Natural killer cell (primary cell): ENCODE results near the gene MIA. TPM values are rescaled to one million over a fixed set of nuclear protein-coding genes. Genes with fewer than 3 reads are reported as not detected.
A peak's percentile ranks its signal among the peaks of the same experiment; 100 is the strongest.

Experiments used
- ATAC-seq, 3 donors: fragments of 150-1000 bp in 2 of 3; fragments of 200-7000 bp in 1 of 3; cut with Tn5 transposase; 1 replicate in 1 of 3; 2 replicates in 2 of 3; pipeline ENCODE4 v1.10.0; 2021; ENCODE audit warnings: mild to moderate bottlenecking in 2 of 3, moderate library complexity in 2 of 3
- DNase-seq, 2 donors: peaks; one replicate each; pipeline versions ENCODE4 v3.0.0 to v3.0.0-alpha.2; 2013 to 2021; ENCODE audit warnings: mixed read lengths in 1 of 2
- H3K27ac ChIP-seq: one replicate; pipeline ENCODE4 v1.5.1; 2013; ENCODE audit warnings: mild to moderate bottlenecking, low read length
- H3K27me3 ChIP-seq: one replicate; pipeline ENCODE4 v1.6.1; 2013; ENCODE audit warnings: low read length; ENCODE audit not compliant: control insufficient read depth, insufficient read depth
- H3K36me3 ChIP-seq: one replicate; pipeline ENCODE4 v1.6.1; 2013; ENCODE audit warnings: low read length; ENCODE audit not compliant: control insufficient read depth, insufficient read depth
- H3K4me1 ChIP-seq: one replicate; pipeline ENCODE4 v1.6.1; 2013; ENCODE audit warnings: low read length; ENCODE audit not compliant: control insufficient read depth, insufficient read depth
- H3K4me3 ChIP-seq: one replicate; pipeline ENCODE4 v1.5.1; 2013; ENCODE audit warnings: low read length
- H3K9me3 ChIP-seq: one replicate; pipeline ENCODE4 v1.6.1; 2013; ENCODE audit warnings: low read length; ENCODE audit not compliant: control insufficient read depth, insufficient read depth
- H3K27ac Mint-ChIP-seq, 2 donors: one replicate each; pipeline ENCODE4 v1.8.0; 2022; ENCODE audit warnings: mild to moderate bottlenecking in 2 of 2, mixed read lengths in 2 of 2, moderate library complexity in 1 of 2
- H3K27me3 Mint-ChIP-seq, 2 donors: one replicate each; pipeline ENCODE4 v1.8.0; 2022; ENCODE audit warnings: low read depth in 2 of 2, mixed read lengths in 2 of 2
- H3K36me3 Mint-ChIP-seq: one replicate; pipeline ENCODE4 v1.8.0; 2022; ENCODE audit warnings: mixed read lengths
- H3K4me1 Mint-ChIP-seq, 2 donors: one replicate each; pipeline ENCODE4 v1.8.0; 2022; ENCODE audit warnings: mixed read lengths in 2 of 2
- H3K4me3 Mint-ChIP-seq: one replicate; pipeline ENCODE4 v1.8.0; 2022; ENCODE audit warnings: mild to moderate bottlenecking, moderate library complexity, mixed read lengths
- H3K9me3 Mint-ChIP-seq, 2 donors: one replicate each; pipeline ENCODE4 v1.8.0; 2022; ENCODE audit warnings: mixed read lengths in 2 of 2
- WGBS: methylation state at CpG from one replicate; pipeline ENCODE4 v1.1.7; 2013; ENCODE audit warnings: missing lambda C conversion rate; ENCODE audit not compliant: insufficient coverage; 5-methylcytosine and 5-hydroxymethylcytosine counted together
- intact Hi-C: fragments of 100-400 bp; cut with micrococcal nuclease; formaldehyde crosslinking; loops from one replicate; pipeline ENCODE4 v1.14.2; 2022
- total RNA-seq, 4 donors: library from RNA; stranded (reverse); fragments of 120-200 nt in 1 of 4; gene quantifications; one replicate each; pipeline versions ENCODE4 v1.2.3 to v1.2.4, GENCODE V29; 2013 to 2022
- TF ChIP-seq, protein P1 (sequence below): fragments of 200-600 bp; IDR thresholded peaks from one replicate; pipeline ENCODE4 v1.8.0; 2022; ENCODE audit warnings: antibody characterized with exemption

Gene MIA
- total RNA-seq, 3 donors from 2014 or later (not counting 1 experiment from before 2014, with no cell fraction given) = not detected

DNA sequence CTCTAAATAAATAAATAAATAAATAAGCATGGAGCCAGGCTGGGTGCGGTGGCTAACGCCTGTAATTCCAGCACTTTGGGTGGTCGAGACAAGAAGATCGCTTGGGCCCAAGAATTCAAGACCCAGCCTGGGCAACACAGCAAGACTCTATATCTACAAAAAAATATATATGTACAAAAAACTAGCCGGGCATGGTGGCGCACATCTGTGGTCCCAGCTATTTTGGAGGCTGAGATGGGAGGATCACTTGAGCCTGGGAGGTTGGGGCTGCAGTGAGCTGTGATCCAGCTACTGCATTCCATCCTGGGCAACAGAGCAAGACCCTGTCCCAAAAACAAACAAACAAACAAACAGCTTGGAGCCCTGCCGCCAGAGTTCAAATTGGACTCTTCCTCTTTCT is 27.8 kb upstream of the MIA start:
- no peaks in the 10 kb centered on the region for H3K36me3 ChIP-seq
- H3K9me3 Mint-ChIP-seq = no peaks in the 10 kb centered on the region

DNA sequence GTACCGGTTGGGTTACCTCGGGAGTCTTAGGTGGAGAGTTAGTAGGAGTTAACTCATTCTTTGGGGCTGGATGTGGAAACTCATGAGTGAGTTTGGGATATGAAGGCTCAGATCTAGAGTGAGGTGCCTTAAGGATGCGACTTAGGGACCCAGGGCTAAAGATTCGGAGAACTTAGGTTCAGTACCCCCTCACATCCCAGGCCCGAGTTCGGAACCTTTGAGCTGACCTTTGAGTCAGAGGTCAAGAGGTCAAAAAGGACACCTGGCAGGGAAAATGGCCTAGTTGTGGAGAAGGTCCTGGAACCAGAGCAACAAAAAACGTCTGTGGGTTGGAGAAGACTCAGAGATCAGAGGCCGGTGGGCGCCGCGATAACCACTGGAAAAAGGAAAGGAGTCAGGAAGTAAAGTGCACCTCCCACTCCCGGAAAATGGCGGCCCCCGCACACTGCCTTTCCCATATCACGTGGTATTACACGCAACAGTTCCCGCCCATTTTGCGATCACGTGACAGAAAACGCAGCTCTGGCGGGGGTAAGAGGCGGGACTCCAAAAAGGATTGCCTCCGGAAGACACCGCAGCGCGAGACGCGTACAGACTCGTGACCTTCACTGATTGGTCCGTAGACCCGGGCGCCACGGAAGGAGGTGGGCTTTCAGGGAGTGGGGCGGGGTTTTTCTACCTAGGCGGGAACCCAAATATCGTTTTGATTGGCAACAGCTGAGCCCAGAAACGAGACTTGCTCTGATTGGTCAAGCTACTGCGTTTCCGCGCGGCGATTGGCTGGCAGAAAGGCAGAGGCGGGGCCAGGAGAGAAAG is 25.1 kb upstream of the MIA start, which contains the start of gene ACTMAP:
Gene ACTMAP (minus strand): TSS at position 420 of the 816 bp plus-strand sequence. CDS start 674 bp downstream, outside the sequence.
- intact Hi-C loops = loop anchor here (1.0 to 2.0 kb wide), 5 partner anchors 28 to 87 kb away; partner anchors contain the start of genes NUMBL and RAB4B
- peak; percentile 87 to 96 (median 88) for ATAC-seq
- DNase-seq = peak; percentile 100
- Mint-ChIP-seq H3K4me3 (peak within 1 kb of the TSS; percentile 99), H3K27me3 (no peaks in the 10 kb centered on the region), H3K36me3 (no peaks in the 10 kb centered on the region), H3K4me1 (peaks cover 43 to 53% of the 10 kb centered on the region in 2 donors), H3K27ac (peak within 1 kb of the TSS; percentile 92 to 95), H3K9me3 (no peaks in the 10 kb centered on the region)
- Histone ChIP-seq H3K9me3 (no peaks in the 10 kb centered on the region), H3K27ac (peak within 1 kb of the TSS; percentile 92), H3K4me3 (peak within 1 kb of the TSS; percentile 73), H3K36me3 (peaks cover 2% of the 10 kb centered on the region), H3K27me3 (no peaks in the 10 kb centered on the region), H3K4me1 (peaks cover 52% of the 10 kb centered on the region)
- TF ChIP-seq, protein P1, sequence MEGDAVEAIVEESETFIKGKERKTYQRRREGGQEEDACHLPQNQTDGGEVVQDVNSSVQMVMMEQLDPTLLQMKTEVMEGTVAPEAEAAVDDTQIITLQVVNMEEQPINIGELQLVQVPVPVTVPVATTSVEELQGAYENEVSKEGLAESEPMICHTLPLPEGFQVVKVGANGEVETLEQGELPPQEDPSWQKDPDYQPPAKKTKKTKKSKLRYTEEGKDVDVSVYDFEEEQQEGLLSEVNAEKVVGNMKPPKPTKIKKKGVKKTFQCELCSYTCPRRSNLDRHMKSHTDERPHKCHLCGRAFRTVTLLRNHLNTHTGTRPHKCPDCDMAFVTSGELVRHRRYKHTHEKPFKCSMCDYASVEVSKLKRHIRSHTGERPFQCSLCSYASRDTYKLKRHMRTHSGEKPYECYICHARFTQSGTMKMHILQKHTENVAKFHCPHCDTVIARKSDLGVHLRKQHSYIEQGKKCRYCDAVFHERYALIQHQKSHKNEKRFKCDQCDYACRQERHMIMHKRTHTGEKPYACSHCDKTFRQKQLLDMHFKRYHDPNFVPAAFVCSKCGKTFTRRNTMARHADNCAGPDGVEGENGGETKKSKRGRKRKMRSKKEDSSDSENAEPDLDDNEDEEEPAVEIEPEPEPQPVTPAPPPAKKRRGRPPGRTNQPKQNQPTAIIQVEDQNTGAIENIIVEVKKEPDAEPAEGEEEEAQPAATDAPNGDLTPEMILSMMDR = no peak
- WGBS = under 1% methylated on average over 43 of the region's 43 CpGs

More for the DNA sequence above, 27.8 kb upstream of the MIA start:
- Mint-ChIP-seq H3K4me3 (no peak overlapping the region), H3K27me3 (no peaks in the 10 kb centered on the region), H3K36me3 (no peaks in the 10 kb centered on the region), H3K27ac (peak overlapping the region in 1 of 2 donors; percentile 92), H3K4me1 (peaks cover 28 to 36% of the 10 kb centered on the region in 2 donors)
- 96% methylated on average over 7 of the region's 7 CpGs for whole genome bisulfite sequencing
- Histone ChIP-seq H3K9me3 (no peaks in the 10 kb centered on the region), H3K4me3 (no peak overlapping the region), H3K27ac (no peak overlapping the region), H3K27me3 (no peaks in the 10 kb centered on the region), H3K4me1 (peaks cover 27% of the 10 kb centered on the region)
- DNase-seq = no peak
- no peak for ATAC-seq
- TF ChIP-seq, protein P1 = no peak
- intact Hi-C loops = no loop called here

DNA sequence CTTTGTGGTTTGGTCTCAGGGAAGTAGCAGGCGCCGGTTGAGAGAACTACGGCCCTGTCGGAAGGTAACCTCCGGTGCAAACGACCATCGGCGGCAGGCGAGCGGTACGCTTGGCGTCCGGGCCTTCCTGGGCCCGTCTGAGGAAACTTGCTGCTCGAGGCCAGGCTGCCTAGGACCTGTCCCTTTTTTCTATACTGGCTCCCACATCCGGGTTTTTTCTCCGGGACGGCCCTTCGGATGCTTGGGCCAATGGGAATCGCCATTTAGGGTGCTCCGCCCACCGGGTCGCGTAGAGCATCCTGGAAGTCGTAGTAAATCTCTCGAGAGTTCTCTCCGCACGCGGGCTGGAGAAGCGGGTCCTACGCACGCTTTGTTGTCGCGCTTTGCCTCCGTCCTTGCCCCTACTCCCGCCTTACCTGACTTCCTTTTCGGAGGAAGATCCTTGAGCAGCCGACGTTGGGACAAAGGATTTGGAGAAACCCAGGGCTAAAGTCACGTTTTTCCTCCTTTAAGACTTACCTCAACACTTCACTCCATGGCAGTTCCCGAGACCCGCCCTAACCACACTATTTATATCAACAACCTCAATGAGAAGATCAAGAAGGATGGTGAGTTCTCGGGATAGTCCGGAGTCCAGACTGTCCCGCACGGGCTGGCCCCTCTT is 24.3 kb upstream of the MIA start, which contains the start of gene SNRPA:
Gene SNRPA (plus strand): TSS at position 330 of the 664 bp plus-strand sequence. CDS start 206 bp downstream, at position 536.
- TF ChIP-seq, protein P1 = no peak
- peak within 1 kb of the TSS; percentile 92 for H3K27ac ChIP-seq
- intact Hi-C loops = loop anchor here (1.0 to 2.0 kb wide), 5 partner anchors 27 to 88 kb away; partner anchors contain the start of genes NUMBL and RAB4B
- H3K4me3 ChIP-seq = peak within 1 kb of the TSS; percentile 73
- no peaks in the 10 kb centered on the region for H3K9me3 ChIP-seq
- H3K27me3 ChIP-seq = no peaks in the 10 kb centered on the region
- ATAC-seq (peak; percentile 66 to 84 (median 70)), DNase-seq (peak; percentile 97 to 98)
- peaks cover 2% of the 10 kb centered on the region for H3K36me3 ChIP-seq
- peaks cover 59% of the 10 kb centered on the region for H3K4me1 ChIP-seq
- H3K9me3 Mint-ChIP-seq = no peaks in the 10 kb centered on the region
- H3K27me3 Mint-ChIP-seq = no peaks in the 10 kb centered on the region
- H3K4me3 Mint-ChIP-seq = peak within 1 kb of the TSS; percentile 99
- WGBS = 0% methylated on average over 46 of the region's 46 CpGs
- H3K4me1 Mint-ChIP-seq = peaks cover 49 to 60% of the 10 kb centered on the region in 2 donors
- H3K27ac Mint-ChIP-seq = peak within 1 kb of the TSS; percentile 92 to 95
- H3K36me3 Mint-ChIP-seq = no peaks in the 10 kb centered on the region
